ENCODE measurements around the gene PHACTR3. TPM values are rescaled to one million over a fixed set of nuclear protein-coding genes. Genes with fewer than 3 reads are reported as not detected.

PHACTR3 gene
- polyA plus RNA-seq, 1 donor (not counting 4 experiments of a cell fraction or from before 2014, with no cell fraction given), result 2.6 TPM

DNA sequence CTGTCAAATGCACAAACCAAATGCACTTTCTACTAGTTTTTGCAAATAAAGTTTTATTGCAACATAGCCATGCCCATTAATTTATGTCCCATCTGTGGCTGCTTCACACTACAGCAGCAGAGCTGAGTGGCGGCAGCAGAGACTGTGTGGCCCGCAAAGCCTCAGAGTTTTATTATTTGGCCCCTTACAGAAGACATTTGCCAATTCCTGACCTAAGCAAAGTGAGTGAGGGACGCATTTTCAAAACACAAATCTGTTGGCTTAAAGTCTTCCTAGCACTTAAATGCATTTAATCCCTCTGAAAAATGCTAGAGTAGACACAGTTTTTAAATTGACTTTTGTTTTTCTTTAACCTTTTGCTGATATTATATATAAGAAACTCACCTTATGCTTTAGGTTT, 126.4 kb downstream of the PHACTR3 start:
- no peak overlapping the region for H3K4me2 ChIP-seq (ENCODE audit: control insufficient read depth, extremely low read depth, insufficient read depth, low read depth, low read length)
- no peaks in the 10 kb centered on the region for H3K36me3 ChIP-seq (ENCODE audit: control insufficient read depth in 2 of 2, extremely low read depth in 1 of 2, insufficient read depth in 2 of 2, low read length in 2 of 2)
- no peak for TF ChIP-seq EZH2 (IDR thresholded peaks at IDR 0.05; ENCODE audit: low read length)
- TF ChIP-seq CTCF (optimal IDR thresholded peaks at IDR 0.05 in 1 of 3, IDR thresholded peaks at IDR 0.05 in 1 of 3, conservative IDR thresholded peaks at IDR 0.05 in 1 of 3; ENCODE audit: extremely low read depth in 1 of 3, insufficient read depth in 2 of 3, low read length in 3 of 3), result no peak
- H3K9me1 ChIP-seq (ENCODE audit: control insufficient read depth, extremely low read depth, insufficient read depth, low read length), result no peaks in the 10 kb centered on the region
- no peaks in the 10 kb centered on the region for H3K4me1 ChIP-seq (ENCODE audit: control insufficient read depth, extremely low read depth, insufficient read depth, low read length)
- H3K27me3 ChIP-seq (ENCODE audit: control insufficient read depth, extremely low read depth, insufficient read depth, low read length), result no peaks in the 10 kb centered on the region
- no peaks in the 10 kb centered on the region for H3K9me3 ChIP-seq (ENCODE audit: control insufficient read depth, low read depth, low read length)
- H3K79me2 ChIP-seq (ENCODE audit: control insufficient read depth, insufficient read depth, low read length), result no peaks in the 10 kb centered on the region
- FAIRE-seq, result no peak
- no peak for DNase-seq (ENCODE audit: low read depth, low spot score)
- no peak overlapping the region for H3K27ac ChIP-seq (ENCODE audit: control insufficient read depth, insufficient read depth, low read length)
- no peak overlapping the region for H2AFZ ChIP-seq (ENCODE audit: control insufficient read depth, low read length)
- H3K4me3 ChIP-seq (ENCODE audit: control insufficient read depth in 2 of 3, extremely low read depth in 1 of 3, insufficient read depth in 2 of 3, low read depth in 1 of 3, low read length in 3 of 3), result no peak overlapping the region
- dilution Hi-C loops (cut with MboI; ENCODE audit: extremely low pct_ligation_motif_present, low sequenced_read_pairs), result no loop called here
- H4K20me1 ChIP-seq (ENCODE audit: control insufficient read depth, extremely low read depth, insufficient read depth, low read length), result peaks cover 2% of the 10 kb centered on the region
- H3K9ac ChIP-seq (ENCODE audit: control insufficient read depth, extremely low read depth, insufficient read depth, low read length), result no peak overlapping the region

GRCh38 chr20:59731376-59731775, 127.0 kb downstream of the PHACTR3 start:
- Histone ChIP-seq H3K9ac (ENCODE audit: control insufficient read depth, extremely low read depth, insufficient read depth, low read length) (no peak overlapping the region), H3K4me1 (ENCODE audit: control insufficient read depth, extremely low read depth, insufficient read depth, low read length) (no peaks in the 10 kb centered on the region), H3K9me1 (ENCODE audit: control insufficient read depth, extremely low read depth, insufficient read depth, low read length) (no peaks in the 10 kb centered on the region), H3K9me3 (ENCODE audit: control insufficient read depth, low read depth, low read length) (no peaks in the 10 kb centered on the region), H3K27ac (ENCODE audit: control insufficient read depth, insufficient read depth, low read length) (no peak overlapping the region), H3K27me3 (ENCODE audit: control insufficient read depth, extremely low read depth, insufficient read depth, low read length) (no peaks in the 10 kb centered on the region), H3K4me2 (ENCODE audit: control insufficient read depth, extremely low read depth, insufficient read depth, low read depth, low read length) (no peak overlapping the region), H2AFZ (ENCODE audit: control insufficient read depth, low read length) (no peak overlapping the region), H3K36me3 (ENCODE audit: control insufficient read depth in 2 of 2, extremely low read depth in 1 of 2, insufficient read depth in 2 of 2, low read length in 2 of 2) (no peaks in the 10 kb centered on the region), H4K20me1 (ENCODE audit: control insufficient read depth, extremely low read depth, insufficient read depth, low read length) (peaks cover 2% of the 10 kb centered on the region), H3K4me3 (ENCODE audit: control insufficient read depth in 2 of 3, extremely low read depth in 1 of 3, insufficient read depth in 2 of 3, low read depth in 1 of 3, low read length in 3 of 3) (no peak overlapping the region), H3K79me2 (ENCODE audit: control insufficient read depth, insufficient read depth, low read length) (no peaks in the 10 kb centered on the region)
- FAIRE-seq (no peak), DNase-seq (ENCODE audit: low read depth, low spot score) (no peak)
- dilution Hi-C loops (cut with MboI; ENCODE audit: extremely low pct_ligation_motif_present, low sequenced_read_pairs), result no loop called here
- no peak for TF ChIP-seq CTCF (optimal IDR thresholded peaks at IDR 0.05 in 1 of 3, IDR thresholded peaks at IDR 0.05 in 1 of 3, conservative IDR thresholded peaks at IDR 0.05 in 1 of 3; ENCODE audit: extremely low read depth in 1 of 3, insufficient read depth in 2 of 3, low read length in 3 of 3)
- TF ChIP-seq EZH2 (IDR thresholded peaks at IDR 0.05; ENCODE audit: low read length), result no peak
